Brain microvascular endothelial cell (primary cell): ENCODE results near the gene RANBP3.

Experiments used
- DNase-seq: peaks from one replicate; pipeline ENCODE4 v3.0.0-alpha.2; 2020
- H3K27ac ChIP-seq: fragments of 250-450 bp; sonication (Bioruptor Pico); 2 replicates; pipeline ENCODE4 v1.5.1; 2020; ENCODE audit warnings: mild to moderate bottlenecking, moderate library complexity
- H3K27me3 ChIP-seq: fragments of 250-450 bp; sonication (Bioruptor Pico); replicated peaks from 2 replicates; pipeline ENCODE4 v1.5.1; 2020; ENCODE audit warnings: mild to moderate bottlenecking
- H3K36me3 ChIP-seq: fragments of 250-450 bp; sonication (Bioruptor Pico); replicated peaks from 2 replicates; pipeline ENCODE4 v1.5.1; 2020; ENCODE audit warnings: mild to moderate bottlenecking
- H3K4me3 ChIP-seq: 2 replicates; pipeline ENCODE4 v1.5.1; 2011; ENCODE audit warnings: low read depth, mild to moderate bottlenecking, control low read depth, low read length, moderate library complexity
- in situ Hi-C: cut with HindIII; loops from 2 replicates; pipeline ENCODE4 v1.10.0; 2017; ENCODE audit warnings: low sequenced_read_pairs, low pct_ligation_motif_present
- TF ChIP-seq, protein P1 (sequence below): IDR thresholded peaks from 2 replicates; pipeline ENCODE4 v1.5.1; 2011; ENCODE audit warnings: low read depth, mild to moderate bottlenecking, moderate library complexity, low read length, control low read depth, inconsistent platforms; ENCODE audit errors: missing control alignments

Gene RANBP3

DNA sequence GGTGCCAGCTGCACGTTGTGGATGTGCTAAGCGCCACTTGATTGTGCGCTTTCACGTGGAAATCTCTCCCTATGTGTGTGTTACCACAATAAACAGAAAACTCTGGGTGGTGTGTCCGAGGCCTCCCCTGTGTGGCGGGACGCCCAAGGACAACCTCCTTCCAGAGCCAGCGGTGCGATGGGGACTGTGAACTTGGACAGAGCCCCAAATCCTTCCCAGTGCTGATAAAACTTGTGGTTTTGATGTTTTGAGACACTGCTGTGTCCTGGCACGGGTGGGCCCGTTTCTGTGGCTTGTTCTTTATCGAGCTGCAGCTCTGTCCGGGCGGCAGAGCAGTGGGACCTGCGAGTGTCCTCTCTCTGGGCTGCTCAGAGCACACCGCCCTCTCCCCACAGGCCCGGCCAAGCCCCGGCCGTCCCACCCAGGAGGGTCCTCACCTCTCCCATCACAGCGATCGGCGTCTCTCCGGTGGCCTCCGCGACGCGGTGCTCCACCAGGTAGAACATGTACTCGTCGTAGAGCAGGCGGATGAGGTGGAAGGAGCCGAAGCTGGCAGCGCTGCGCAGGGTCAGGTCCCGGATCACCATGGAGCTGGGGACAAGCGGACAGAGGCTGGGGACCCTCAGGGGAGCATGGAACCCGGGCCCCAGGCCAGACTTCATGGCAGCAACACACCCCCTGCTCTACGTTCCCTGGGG, 18.8 kb upstream of the RANBP3 start:
- DNase-seq: no peak
- H3K4me3 ChIP-seq: no peak overlapping the region
- no peak overlapping the region for H3K27ac ChIP-seq
- H3K27me3 ChIP-seq: no peaks in the 10 kb centered on the region
- H3K36me3 ChIP-seq: no peaks in the 10 kb centered on the region
- in situ Hi-C loops: no loop called here
- TF ChIP-seq, protein P1, sequence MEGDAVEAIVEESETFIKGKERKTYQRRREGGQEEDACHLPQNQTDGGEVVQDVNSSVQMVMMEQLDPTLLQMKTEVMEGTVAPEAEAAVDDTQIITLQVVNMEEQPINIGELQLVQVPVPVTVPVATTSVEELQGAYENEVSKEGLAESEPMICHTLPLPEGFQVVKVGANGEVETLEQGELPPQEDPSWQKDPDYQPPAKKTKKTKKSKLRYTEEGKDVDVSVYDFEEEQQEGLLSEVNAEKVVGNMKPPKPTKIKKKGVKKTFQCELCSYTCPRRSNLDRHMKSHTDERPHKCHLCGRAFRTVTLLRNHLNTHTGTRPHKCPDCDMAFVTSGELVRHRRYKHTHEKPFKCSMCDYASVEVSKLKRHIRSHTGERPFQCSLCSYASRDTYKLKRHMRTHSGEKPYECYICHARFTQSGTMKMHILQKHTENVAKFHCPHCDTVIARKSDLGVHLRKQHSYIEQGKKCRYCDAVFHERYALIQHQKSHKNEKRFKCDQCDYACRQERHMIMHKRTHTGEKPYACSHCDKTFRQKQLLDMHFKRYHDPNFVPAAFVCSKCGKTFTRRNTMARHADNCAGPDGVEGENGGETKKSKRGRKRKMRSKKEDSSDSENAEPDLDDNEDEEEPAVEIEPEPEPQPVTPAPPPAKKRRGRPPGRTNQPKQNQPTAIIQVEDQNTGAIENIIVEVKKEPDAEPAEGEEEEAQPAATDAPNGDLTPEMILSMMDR: no peak

DNA sequence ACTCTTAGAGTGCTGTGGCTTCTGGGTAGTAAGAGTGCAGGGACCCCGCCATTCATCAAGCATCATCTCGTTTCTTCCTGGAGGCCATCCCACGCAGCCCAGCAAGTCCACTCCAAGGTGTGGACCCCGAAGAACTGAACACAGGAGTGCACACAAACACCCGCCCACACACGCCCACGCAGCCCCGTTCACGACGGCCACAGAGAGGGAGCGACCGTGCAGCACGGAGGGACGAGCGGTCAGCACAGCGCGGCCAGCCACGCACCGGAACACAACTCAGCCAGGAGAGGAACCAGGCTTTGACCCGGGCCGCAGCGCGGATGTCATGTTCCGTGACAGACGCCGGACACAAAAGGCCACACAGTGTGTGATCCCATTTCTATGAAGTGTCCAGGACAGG, 18.2 kb upstream of the RANBP3 start:
- in situ Hi-C loops: no loop called here
- Histone ChIP-seq H3K27ac (no peak overlapping the region), H3K36me3 (no peaks in the 10 kb centered on the region), H3K4me3 (no peak overlapping the region), H3K27me3 (no peaks in the 10 kb centered on the region)
- no peak for DNase-seq
- TF ChIP-seq, protein P1: no peak

DNA sequence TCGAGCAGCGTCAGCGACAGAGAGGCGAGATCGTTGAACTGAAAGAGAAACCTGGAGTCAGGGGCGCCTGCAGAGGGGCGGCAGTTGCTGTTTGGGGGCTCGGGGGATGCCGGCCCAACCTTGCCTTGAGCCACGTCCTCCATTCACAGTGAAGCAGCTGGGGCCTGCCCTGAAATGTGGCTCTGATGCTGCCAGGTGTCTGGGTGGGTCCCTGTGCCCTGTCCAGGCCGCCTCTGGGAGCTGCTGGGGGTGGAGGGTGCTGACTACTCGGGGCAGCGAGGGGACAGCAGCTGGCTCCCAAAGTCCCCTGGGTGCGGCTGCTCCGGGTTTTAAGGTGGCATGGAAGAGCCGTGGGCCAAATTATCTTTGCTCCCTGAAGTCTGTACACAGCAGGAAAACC, 17.7 kb upstream of the RANBP3 start:
- DNase-seq: no peak
- Histone ChIP-seq H3K27ac (no peak overlapping the region), H3K27me3 (no peaks in the 10 kb centered on the region), H3K36me3 (no peaks in the 10 kb centered on the region), H3K4me3 (no peak overlapping the region)
- TF ChIP-seq, protein P1: no peak
- in situ Hi-C loops: no loop called here

DNA sequence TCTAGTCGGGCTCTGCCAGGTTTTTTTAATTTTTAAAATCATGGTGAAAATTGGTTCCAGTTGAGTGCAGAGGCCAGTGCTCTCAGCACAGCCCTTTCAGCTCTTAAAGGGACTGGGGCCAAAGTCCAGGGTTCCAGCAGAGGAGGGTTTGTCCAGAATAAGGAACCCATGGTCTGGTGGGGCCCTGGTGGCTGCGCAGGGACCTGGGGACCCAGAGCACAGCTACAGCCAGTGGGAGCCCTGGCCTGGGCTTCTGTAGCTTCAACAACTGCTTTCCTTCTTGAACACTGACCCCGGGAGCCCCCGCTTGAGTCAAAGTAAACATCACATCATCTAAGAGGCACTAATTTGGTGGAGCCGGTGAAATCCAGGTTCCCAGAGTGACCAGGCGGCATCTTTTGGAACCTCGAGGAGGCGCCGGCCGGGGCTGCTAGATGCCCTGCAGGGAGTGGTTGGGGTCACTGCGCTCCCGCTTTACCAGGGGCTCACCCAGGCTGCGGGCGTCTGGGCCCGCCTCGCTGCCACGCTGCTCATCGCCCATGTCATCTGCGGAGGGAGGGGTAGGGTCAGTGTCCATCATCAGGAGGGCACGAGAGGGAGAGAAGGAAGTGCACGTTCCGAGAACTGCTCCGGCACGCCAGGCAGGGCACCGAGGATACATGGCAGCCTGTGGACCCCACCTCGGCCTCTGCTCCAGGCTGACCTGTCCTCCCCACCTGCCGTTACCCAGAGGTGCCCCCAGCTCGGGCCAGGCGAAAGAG, 16.6 kb upstream of the RANBP3 start:
- Histone ChIP-seq H3K4me3 (no peak overlapping the region), H3K27me3 (no peaks in the 10 kb centered on the region), H3K27ac (no peak overlapping the region), H3K36me3 (no peaks in the 10 kb centered on the region)
- no peak for DNase-seq
- in situ Hi-C loops: no loop called here
- TF ChIP-seq, protein P1: no peak

DNA sequence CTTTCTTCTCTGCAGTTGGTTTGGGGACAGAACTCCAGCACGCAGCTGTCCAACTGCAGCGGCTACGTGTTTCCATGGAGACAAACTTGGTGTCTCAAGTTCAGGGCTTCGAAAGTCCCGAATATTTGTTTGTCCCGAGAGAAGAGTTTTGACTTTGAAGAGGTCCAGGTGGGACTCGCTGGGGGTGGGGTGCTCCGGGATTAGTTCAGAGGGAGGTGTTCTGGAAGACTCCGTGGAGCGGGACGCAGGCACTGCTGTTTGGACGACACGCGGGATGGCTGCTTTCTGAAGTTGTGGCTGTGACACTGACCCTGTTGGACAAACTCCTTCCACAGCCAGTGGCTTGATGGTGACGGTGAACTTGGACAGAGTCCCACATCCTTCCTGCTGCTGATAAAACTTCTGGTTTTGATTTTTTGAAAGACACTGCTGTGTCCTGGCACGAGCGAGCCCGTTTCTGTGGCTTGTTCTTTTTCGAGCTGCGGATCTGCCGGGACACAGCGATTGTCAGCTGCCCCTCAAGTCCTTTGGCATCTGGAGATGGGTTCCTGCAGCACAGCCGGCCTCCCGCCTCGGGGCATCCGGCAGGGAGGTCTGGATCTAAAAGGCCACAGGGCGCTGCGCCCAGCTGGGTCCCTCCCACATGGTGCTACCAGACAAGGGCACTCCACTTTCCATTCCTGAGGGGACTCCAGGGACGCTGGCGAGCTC, 15.9 kb upstream of the RANBP3 start:
- no peaks in the 10 kb centered on the region for H3K27me3 ChIP-seq
- peak; percentile 27 for DNase-seq
- TF ChIP-seq, protein P1: no peak
- in situ Hi-C loops: no loop called here
- no peaks in the 10 kb centered on the region for H3K36me3 ChIP-seq
- no peak overlapping the region for H3K27ac ChIP-seq
- H3K4me3 ChIP-seq: no peak overlapping the region
